Stimulated activated CD8-positive, alpha-beta memory T cell treated with anti-CD3 and anti-CD28 coated beads, Interleukin-4, amount 100 ng/mL, for 48 hours (primary cell): ENCODE measurements around the gene RIMBP2.

Source experiments
- DNase-seq: peaks from one replicate; pipeline ENCODE4 v3.0.0-alpha.2; 2020

The RIMBP2 gene

DNA sequence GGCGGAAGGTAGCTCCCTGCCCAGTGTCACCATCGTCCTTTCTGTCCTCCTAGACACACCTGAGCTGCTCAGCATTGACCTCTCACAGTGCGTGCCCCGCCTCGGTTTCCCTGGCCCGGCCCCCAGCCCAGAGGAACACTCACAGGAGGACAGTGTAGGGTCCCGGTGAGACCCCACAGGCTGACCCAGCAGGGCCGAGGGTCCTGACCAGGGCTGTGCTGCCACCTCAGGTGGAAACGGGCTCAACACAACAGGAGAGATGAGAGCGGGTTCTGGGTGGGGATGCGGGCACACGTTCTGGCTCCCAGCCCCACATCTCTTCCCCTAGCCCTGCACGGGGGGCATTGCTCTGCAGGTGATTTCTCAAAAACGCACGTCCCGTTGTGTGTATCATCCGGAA is 280.3 kb downstream of the RIMBP2 start:
- DNase-seq: no peak

- no peak for DNase-seq
These were observed 280.8 kb downstream of the RIMBP2 start for GRCh38 chr12:130435331-130435730.

- DNase-seq: no peak
These were observed 281.5 kb downstream of the RIMBP2 start for GRCh38 chr12:130434560-130434959.

DNA sequence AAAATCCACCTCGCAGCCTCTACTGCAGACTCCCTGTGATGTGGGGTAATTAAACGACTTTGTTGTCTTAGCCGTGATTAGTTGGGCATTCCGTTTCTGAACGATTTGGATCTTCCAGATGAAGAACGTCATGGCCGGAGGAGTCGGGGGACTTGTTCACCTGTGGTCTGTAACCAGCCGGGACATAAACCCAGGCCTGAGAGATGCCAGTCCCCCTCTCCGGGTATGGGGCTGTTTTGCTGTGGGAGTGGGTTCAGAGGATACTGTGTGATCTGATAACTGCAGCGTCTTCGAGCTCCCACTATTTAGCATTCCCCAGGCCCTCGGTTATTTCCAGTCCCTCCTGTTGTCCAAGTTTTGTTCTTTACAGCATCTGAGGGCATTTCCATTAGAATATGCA is 282.3 kb downstream of the RIMBP2 start:
- no peak for DNase-seq

DNA sequence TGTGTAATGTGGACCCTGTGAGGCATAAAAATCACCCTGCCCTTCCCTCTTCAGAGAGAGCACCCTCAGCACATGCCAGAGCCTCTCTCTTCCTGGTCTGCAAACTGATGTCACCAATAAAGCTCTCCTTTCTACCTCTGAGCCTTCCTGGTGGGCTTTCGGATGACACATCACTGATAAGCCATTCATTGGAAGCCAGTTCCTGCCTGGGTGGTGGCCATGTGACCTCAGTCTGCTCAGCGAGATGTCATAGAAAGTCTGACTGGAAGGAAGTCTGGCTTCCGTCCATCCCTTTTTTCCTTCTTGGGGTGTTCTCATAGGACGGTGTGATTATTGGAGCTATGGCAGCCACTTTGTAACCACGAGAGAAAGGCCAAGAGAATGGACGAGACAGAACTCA is 282.7 kb downstream of the RIMBP2 start:
- no peak for DNase-seq

DNA sequence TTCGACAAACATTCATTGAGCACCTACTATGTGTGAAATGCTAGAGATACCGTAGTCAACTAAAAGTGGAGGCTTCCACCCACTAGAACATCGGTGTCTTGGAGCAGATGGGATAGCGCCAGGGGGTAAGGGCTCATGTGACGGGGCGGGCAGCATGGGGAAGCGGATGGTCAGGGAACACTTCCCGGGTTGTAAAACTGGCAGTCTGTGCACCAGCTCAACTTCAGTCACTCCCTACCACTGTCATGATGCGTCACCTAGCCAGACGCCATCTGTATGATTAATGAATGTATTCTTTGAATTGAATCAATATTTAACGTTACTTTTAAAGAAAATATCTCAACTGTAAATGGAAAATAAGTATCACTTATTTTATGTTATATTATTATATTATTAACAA is 284.9 kb downstream of the RIMBP2 start:
- DNase-seq: no peak

DNA sequence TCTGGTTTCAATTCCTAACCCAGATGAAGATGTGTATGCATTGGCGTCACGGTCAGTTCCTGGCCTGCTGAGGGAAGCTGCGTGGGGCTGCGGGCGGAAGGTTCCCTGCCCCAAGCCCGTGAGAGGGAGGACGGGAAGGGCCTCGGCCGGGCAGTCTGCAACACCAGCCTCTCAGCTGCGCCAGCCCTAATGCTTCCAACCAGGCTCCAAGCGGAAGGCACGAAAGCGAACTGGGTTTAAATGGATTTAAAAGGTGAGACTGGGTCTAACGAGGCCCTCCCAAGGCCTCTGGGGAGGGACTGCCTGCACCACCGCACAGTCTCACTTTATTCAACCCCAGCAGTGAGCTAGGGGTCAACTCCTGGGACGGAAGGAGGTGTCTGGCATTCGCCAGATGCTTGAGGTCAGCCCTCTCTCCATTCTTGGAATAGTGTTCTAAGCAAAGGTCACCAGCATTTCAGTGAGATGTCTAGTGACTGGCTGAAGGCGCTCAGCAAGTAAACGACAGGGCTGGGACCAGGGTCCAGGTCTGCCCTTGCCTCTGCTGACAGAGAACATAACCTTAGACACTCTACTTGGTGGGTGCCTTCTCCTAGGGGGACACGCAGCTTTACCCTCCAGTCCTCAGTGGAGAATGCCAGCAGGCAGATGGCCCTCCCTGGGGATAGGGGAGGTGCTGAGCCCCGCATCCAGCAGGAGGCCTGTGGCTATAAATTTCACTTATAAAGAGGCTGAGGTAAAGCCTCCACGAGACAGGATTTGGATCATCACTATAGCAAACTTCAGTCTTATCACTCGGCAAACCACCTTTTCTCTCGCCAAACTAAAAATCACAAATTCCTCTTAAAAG is 286.2 kb downstream of the RIMBP2 start:
- no peak for DNase-seq

GRCh38 chr12:130428116-130428515 is 288.0 kb downstream of the RIMBP2 start:
- DNase-seq: no peak

DNA sequence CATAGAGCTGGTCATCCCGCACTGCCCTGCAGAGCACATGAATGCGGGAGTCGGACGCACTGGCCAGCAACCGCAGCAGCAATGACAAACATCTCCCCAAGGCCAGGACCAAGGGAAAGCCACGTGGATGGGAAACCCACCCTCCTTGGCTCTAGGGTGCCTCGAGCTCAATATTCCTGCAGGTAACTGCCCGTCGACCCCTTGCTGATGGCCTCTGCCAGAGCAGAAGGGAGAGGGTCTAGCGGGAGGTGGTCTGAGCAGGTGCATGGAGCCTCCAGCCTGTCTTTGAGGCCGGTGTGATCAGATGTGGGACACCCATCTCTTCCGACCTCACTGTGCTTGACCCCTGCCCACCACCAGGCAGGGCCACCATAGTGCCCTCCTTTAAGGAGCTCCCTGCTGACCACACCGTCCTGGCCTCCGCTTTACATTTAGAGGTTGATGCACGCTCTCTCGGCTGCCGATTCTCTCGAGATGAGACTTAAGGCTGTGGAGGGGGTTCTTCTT is 288.7 kb downstream of the RIMBP2 start:
- DNase-seq: no peak

GRCh38 chr12:130425698-130426245 is 290.3 kb downstream of the RIMBP2 start:
- DNase-seq: no peak

GRCh38 chr12:130424858-130425697 is 291.0 kb downstream of the RIMBP2 start:
- DNase-seq: no peak

DNA sequence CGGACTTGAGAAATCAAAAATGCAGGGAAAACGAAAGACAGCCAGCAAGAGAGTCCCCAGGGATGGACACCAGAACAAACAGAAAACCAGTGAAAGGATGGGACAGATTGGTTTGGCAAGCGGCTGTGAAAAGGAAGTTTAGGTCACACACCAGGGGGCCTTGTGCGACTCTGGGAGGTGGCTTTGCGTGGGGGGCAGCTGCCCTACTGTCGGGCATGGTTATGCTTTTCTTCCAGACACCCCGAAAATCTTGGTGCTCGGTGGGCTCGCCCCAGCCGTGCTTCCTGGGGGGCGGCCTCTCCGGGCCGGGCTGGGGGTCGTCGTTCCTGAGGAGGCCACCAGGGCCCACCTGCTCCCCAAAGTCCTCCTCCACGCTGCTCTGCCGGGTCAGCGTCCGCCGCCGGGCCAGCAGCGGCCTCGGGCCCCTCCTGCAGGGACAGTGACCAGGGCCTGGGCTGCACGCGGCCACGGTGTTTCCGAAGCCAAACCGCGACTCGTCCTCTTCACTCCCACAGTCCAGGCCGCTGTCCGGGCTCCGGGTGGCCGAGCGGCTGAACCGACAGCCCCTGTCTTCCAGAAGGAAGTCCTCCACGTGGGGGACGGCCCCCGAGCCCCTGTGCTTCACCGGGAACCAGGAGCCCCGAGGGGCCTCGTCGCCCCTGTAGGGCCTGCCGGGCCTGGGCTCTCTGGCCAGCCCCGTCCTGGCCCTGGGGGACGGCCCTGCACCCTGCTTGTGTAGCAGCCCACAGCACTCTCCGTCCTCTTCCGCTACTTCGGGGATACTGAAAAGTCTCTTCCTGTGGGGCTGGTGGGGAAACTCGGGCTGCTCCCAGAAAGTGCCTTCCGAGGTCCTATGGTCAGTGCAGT is 291.9 kb downstream of the RIMBP2 start:
- DNase-seq: no peak

- DNase-seq: peak; percentile 16
These were observed 293.0 kb downstream of the RIMBP2 start for GRCh38 chr12:130423136-130423535.

DNA sequence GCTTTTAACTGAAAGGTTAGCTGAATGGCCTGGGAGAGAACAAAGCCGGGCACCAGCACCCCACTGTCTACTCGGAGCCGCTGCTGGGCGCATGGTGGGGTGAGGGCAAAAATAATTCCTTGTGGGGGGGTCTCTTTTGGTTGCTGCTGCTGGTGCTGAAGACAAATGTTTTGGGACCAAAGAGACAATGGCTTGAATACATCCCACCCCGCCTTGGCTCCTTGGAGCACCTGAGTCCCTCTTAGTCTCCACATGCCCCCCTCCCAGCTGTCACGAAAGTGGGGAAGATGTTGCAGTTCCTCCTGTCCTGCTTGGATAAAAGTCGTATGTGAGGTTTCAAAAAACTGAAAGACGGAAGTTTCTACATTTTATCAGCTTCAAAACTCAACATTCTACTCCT is 293.4 kb downstream of the RIMBP2 start:
- peak; percentile 12 for DNase-seq

- no peak for DNase-seq
These were observed 294.2 kb downstream of the RIMBP2 start for GRCh38 chr12:130421896-130422295.

DNA sequence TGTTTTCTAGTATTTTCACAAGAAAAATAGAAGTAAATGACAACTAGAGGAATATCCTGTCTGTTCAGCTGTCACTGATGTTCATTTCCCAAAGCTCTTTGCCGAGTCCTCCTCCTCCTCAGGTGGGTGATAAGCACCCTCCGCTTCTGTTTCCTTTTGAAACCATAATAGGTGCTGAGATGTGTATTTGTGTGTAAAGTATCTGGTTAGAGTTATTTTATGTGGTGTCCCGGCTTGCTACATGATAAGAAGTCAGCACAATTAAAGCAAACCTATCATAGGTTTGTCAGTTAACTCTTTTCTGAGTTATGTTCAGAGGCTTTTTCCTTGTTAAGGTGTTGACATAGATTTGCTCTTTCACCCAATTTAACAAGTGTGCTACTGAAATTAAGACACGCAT is 296.0 kb downstream of the RIMBP2 start:
- DNase-seq: peak; percentile 1

- peak; percentile 6 for DNase-seq
These were observed 297.0 kb downstream of the RIMBP2 start for GRCh38 chr12:130419116-130419515.

DNA sequence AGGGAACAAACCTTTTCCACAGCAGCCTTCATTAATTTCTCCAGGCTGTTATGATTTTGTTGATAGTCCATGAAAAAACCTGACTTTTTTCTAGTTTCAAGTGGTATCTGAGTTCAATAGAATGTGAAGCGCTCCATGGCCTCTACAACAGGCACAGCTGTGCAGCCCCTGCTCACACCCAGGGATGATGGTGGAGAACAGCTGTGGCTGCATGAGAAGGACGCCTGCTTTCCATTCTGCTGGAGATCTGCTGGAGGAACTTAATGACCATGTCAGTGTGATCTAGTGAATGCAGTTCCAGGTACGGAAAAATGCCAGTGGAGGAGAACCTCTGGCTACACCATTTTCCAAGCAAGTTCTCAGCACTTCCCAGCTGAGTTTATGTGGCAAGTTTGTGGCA is 297.8 kb downstream of the RIMBP2 start:
- peak; percentile 10 for DNase-seq

- DNase-seq: no peak
These were observed 301.7 kb downstream of the RIMBP2 start for GRCh38 chr12:130414381-130414780.

DNA sequence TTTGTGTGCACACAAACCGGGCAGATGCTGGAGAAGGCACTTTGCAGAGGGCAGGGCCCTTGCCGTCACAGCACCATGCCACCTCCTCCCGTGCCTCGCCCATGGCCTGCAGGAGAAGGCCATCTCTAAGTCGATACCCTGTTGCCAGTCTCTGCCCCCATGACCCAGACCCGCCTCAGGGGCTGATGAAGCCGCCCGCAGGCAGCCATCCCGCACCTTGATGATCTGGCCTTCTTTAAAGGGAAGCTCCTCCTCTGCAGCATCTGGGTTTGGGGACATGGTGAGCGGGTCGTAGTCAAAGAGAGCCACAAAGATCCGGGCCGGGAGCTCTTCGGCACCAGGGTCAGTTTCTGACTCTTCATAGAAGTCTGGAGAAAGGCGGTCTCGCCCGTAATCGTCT is 302.2 kb downstream of the RIMBP2 start:
- no peak for DNase-seq

- no peak for DNase-seq
These were observed 303.7 kb downstream of the RIMBP2 start for GRCh38 chr12:130412384-130412783.

GRCh38 chr12:130405332-130405731 is 310.8 kb downstream of the RIMBP2 start:
- no peak for DNase-seq

- DNase-seq: no peak
These were observed 314.4 kb downstream of the RIMBP2 start for GRCh38 chr12:130401703-130402102.
